Measurements from ENCODE around the gene NT5DC3.

GRCh38 chr12:103840876-103841689 lies at the start of gene NT5DC3:
- TF ChIP-seq EZH2 (IDR thresholded peaks at IDR 0.05; ENCODE audit: borderline replicate concordance, low read length), result no peak
- TF ChIP-seq CTCF (IDR thresholded peaks at IDR 0.05; ENCODE audit: low read length), result no peak

All from OCI-LY1 (cell line).